GM19099 (cell line): ENCODE data around the gene HDAC8.

Experiments used
- POLR2A ChIP-seq: IDR thresholded peaks from 3 replicates; pipeline ENCODE4 v1.6.1; 2011; ENCODE audit warnings: low read depth; ENCODE audit not compliant: insufficient read length; ENCODE audit errors: extremely low read depth

Gene HDAC8

GRCh38 chrX:72366701-72367454 lies 205.8 kb downstream of the HDAC8 start:
- no peak for TF ChIP-seq POLR2A

GRCh38 chrX:72366178-72366577 lies 206.5 kb downstream of the HDAC8 start:
- no peak for TF ChIP-seq POLR2A

GRCh38 chrX:72365126-72365525 lies 207.5 kb downstream of the HDAC8 start:
- TF ChIP-seq POLR2A, result no peak

GRCh38 chrX:72360326-72360725 lies 212.3 kb downstream of the HDAC8 start:
- no peak for TF ChIP-seq POLR2A

DNA sequence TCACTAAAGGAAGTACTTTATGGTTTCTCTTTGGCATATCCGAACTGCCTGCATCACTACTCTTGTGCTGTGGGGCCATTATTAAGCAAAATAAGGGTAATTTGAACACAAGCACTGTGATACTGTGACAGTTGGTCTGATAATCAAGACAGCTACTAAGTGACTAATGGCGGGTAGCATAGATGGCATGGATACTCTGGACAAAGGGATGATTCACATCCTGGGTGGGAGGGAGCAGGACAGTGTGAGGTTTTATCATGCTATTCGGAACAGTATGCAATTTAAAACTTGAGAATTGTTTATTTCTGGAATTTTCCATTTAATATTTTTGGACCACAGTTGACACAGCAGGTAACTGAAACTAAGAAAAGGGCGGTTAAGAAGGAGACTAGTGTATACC lies 214.3 kb downstream of the HDAC8 start:
- TF ChIP-seq POLR2A, result no peak

DNA sequence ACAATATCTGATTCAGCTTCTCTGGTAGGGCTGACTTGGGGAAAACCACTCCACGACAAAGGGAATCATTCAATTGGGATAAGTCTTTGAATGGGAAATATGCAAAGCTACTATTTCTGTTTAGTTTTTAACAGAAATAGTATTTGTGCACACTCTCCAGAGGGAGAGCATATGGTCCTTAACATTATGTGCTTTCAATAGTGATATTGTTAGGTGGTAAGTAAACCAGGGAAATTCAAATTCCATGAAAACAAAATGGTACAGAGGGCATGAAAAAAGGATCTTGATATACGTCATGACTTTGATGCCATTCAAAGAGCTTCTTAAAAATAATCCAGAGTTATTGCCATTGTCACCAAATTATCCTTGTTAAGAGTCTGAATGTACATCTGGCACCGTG lies 219.9 kb downstream of the HDAC8 start:
- no peak for TF ChIP-seq POLR2A

DNA sequence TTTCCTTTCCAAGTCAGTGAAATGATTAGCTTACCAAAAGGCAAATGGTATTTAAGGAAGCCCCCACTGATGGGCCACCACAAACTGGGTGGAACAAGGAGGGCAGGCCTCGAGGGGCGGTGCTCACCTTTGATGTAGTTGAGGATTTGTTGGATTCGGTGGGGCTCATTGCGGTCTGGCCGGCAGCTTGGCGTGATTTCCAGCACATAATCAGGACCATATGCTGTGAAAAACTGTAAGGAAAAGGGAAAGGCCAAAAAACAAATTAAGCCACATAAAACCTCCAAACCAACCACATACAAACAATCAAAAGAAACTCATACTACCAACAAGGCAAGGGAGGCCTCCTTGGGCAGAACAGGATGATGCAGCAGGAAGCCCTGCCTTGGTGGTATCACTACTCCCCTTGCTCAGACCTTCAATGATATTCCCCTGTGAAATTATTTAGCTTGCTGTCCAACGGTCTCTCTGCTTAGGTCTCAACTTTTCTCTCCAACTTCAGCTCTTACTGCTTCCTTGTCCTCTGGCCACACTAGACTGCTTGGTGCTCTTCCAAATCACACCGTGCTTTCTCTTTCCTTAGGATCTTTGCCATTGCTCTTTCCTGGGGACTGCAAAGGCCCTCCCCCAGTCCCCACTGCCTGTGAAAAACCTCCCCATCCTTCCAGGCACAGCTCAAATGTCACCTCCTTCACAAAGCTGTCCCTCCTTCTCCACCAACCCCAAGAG lies 220.9 kb downstream of the HDAC8 start:
- TF ChIP-seq POLR2A, result no peak

GRCh38 chrX:72349190-72349589 lies 223.5 kb downstream of the HDAC8 start:
- no peak for TF ChIP-seq POLR2A

DNA sequence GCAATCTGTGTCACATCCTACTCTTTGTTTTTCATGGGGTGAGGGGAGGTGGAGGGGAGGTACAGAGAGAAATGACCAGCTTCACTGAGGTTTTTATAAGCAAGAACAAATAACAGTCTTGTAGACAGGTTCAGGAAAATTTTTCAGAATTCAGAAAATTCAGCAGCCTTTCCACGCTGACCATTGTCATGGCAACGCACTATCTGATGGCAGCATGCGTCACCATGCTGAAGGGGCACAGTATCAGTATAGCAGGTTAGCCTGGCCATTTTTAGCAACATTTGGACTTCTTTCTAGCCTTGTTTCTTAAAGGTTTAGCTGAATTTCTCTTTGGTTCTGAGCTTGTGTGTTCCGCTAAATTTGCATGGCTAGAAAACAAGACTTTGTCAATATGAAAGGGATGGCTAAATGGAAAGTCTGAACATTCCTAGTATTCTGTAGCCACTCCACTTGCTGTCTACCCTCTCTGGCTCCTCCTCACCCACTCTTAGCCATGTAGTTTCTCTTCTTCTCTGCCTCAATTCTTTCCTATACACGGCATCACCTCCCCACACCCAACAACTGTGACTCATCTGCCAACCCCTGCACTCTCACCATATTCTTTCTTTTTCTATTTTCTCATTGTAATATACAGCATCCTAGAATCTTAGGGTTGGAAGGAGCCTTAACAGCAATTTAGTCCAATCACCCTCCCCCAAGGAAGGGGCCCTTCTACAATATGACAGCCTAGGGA lies 224.2 kb downstream of the HDAC8 start:
- no peak for TF ChIP-seq POLR2A

GRCh38 chrX:72347366-72347765 lies 225.3 kb downstream of the HDAC8 start:
- TF ChIP-seq POLR2A, result no peak

DNA sequence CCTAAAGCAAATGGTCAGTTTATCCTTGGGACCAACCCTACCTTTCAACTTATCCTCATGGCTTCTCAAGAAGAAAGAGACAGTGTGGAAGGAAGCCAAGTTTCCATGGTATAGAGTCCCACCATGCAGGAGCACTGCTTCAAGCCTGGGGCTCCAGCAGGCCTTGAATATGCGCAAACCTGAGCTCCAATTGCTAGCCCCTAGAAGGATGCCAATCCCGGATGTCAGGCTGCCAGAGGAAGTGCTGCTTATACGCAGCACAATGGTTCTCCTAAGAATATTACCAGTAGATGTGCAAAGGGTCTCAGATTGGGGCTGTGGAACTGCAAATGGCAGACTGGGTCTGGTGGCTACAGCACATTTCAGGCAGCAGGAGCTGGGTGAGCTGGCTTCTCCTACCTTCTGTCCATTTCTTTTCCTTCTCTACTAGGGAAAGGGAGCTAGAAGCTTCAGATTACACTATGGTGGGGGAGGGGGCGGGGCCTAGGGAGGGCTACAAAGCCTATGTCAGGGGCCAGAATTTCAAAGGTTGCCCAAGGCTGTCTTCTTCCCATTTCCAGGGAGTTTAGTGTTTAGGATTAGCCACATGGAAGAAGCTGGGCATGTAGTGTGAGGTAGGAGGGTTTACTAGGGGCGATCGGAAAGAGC lies 226.2 kb downstream of the HDAC8 start:
- TF ChIP-seq POLR2A, result no peak

DNA sequence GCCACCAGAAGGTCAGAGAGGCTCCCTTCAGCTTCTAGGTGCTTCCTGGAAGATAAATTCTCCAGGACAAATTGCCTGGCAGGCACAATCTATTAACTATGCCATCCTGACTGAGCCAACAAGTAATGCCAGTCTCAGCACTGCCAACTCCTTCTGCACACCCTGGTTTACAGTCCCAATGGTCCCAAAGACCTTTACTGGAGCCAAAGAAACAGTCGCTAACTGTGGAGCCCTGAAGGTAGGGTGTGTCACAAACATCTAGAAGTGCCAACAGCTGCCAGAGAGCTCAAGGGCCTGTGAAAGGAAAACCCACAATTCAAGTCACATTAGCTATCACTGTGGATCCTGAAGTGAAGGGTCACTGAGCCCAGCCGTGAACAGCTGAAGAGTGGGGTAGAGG lies 232.0 kb downstream of the HDAC8 start:
- no peak for TF ChIP-seq POLR2A

DNA sequence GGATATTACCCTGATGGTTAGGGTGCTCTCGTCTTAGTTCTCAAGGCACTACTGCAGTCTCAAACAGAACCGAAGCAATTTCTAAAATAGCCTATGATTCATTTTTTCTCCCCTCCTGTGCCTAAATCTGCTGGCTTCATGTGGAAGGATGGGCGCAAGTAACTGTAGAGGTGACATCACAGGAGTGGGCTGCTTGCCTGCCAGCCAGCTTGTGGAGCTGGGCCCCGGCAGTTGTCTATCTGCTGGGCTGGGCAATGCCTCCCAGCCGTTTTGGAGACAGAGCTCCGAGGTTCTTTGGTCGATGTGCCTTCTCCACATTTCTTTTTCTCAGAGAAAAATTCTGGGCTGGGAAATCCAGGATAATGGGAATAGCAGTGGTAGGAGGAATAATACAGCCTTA lies 232.6 kb downstream of the HDAC8 start:
- no peak for TF ChIP-seq POLR2A

- no peak for TF ChIP-seq POLR2A
Observed at GRCh38 chrX:72330131-72330530, 242.5 kb downstream of the HDAC8 start.

DNA sequence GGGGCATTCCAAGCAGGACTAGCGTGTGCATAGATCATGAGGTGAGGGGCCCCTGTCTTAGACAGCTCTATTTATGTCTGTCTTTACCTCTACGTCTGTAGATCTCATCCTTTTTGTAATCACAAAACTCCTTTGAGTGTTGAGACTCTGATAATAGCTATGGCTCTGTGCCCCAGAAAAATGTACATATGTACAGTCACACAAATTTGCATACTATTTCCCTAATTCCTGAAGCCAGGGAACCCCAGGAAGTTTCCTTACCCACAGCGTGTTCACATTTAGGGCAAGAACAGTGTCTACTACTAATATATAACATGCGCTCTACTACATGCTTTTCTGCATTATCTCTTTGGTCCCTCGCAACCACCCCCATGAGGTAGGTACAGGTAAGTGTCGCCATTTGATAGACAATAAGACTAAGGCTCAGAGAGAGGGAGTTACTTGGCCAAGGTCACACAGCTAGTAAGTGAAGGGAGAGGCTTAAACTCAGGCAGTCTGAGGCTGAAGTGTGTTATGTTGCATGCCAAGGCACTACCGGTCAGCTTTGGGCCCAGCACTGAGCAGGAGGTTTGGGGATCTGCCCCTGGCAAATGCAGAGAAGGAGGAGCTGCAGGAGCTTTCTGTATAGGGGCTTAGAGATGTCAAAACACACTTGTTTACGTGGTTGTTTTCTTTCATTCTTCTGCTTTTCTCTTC lies 245.9 kb downstream of the HDAC8 start:
- no peak for TF ChIP-seq POLR2A

DNA sequence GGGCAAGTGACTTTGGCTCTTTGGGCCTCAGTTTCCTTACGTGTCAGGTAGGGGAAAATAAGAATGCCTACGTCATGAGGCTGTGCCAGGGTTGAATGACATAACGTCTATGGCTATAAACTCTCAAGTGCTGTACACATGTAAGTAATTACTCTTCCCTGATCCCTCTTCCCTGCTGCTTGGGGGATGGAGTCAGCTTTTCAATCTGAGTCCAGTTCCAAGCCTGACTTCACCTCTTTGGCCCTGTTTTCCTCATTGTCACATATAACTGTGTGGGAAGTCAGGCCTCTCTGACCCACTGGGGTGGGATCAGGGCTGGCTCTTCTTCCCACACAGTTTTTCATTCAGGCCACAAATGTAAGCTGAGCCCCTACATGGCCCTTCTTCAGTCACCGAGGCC lies 255.5 kb downstream of the HDAC8 start:
- no peak for TF ChIP-seq POLR2A
